WTC11 (cell line): ENCODE measurements around the gene EMSY. TPM values are rescaled to one million over a fixed set of nuclear protein-coding genes. Genes with fewer than 3 reads are reported as not detected.

Experiments
- ATAC-seq: fragments of 200-7000 bp; cut with Tn5 transposase; 2 replicates; pipeline ENCODE4 v1.10.0; 2021; ENCODE audit warnings: mild to moderate bottlenecking, moderate library complexity
- CTCF ChIA-PET: fragments of 300-600 bp; sonication (Branson Sonifier 250); formaldehyde crosslinking; loops from one replicate; lab custom pipeline; 2021; ENCODE audit warnings: antibody characterized with exemption; lab: Charles Lee
- POLR2A ChIA-PET: fragments of 350-600 bp; sonication (Branson Sonifier 250); formaldehyde crosslinking; loops from one replicate; lab custom pipeline; 2021; ENCODE audit warnings: antibody characterized with exemption; lab: Charles Lee
- DNase-seq: peaks from one replicate; pipeline ENCODE4 v3.0.0; 2021; ENCODE audit warnings: low spot score
- H3K27ac Mint-ChIP-seq: 2 replicates; pipeline ENCODE4 v1.8.0; 2021; ENCODE audit warnings: mixed read lengths
- H3K27me3 Mint-ChIP-seq: 2 replicates; pipeline ENCODE4 v1.8.0; 2021; ENCODE audit warnings: low read depth, mild to moderate bottlenecking, moderate library complexity, mixed read lengths
- H3K36me3 Mint-ChIP-seq: 2 replicates; pipeline ENCODE4 v1.8.0; 2021; ENCODE audit warnings: mixed read lengths
- H3K4me1 Mint-ChIP-seq: 2 replicates; pipeline ENCODE4 v1.8.0; 2022; ENCODE audit warnings: mixed read lengths
- H3K4me3 Mint-ChIP-seq: 2 replicates; pipeline ENCODE4 v1.8.0; 2021; ENCODE audit warnings: mild to moderate bottlenecking, moderate library complexity, mixed read lengths
- H3K9me3 Mint-ChIP-seq: 2 replicates; pipeline ENCODE4 v1.8.0; 2021; ENCODE audit warnings: mixed read lengths
- CBFB ChIP-seq: sonication (generic); formaldehyde crosslinking; IDR thresholded peaks from 2 replicates; pipeline ENCODE4 v1.8.1; 2022; ENCODE audit warnings: mild to moderate bottlenecking, low read depth, missing genetic modification reagents
- FOXP4 ChIP-seq: sonication (generic); formaldehyde crosslinking; IDR thresholded peaks from 2 replicates; pipeline ENCODE4 v1.8.0; 2022; ENCODE audit warnings: mild to moderate bottlenecking, missing genetic modification reagents
- GABPB1 ChIP-seq: sonication (generic); formaldehyde crosslinking; IDR thresholded peaks from 2 replicates; pipeline ENCODE4 v1.8.1; 2023; ENCODE audit warnings: mild to moderate bottlenecking, missing genetic modification reagents
- MYBL2 ChIP-seq: sonication (generic); formaldehyde crosslinking; IDR thresholded peaks from 2 replicates; pipeline ENCODE4 v1.8.1; 2023; ENCODE audit warnings: mild to moderate bottlenecking, moderate library complexity, missing genetic modification reagents
- NFATC4 ChIP-seq: fragments of 250-450 bp; sonication (Bioruptor Pico); IDR thresholded peaks from 2 replicates; pipeline ENCODE4 v1.9.0; 2021; ENCODE audit warnings: mild to moderate bottlenecking
- NFE2L1 ChIP-seq: sonication (generic); formaldehyde crosslinking; IDR thresholded peaks from 2 replicates; pipeline ENCODE4 v1.8.1; 2023; ENCODE audit warnings: missing genetic modification reagents
- NR1H2 ChIP-seq: sonication (generic); formaldehyde crosslinking; IDR thresholded peaks from 2 replicates; pipeline ENCODE4 v1.9.0; 2021; ENCODE audit warnings: mild to moderate bottlenecking, moderate library complexity, missing genetic modification reagents
- TCF7 ChIP-seq: sonication (generic); formaldehyde crosslinking; IDR thresholded peaks from 2 replicates; pipeline ENCODE4 v1.8.0; 2022; ENCODE audit warnings: mild to moderate bottlenecking, low read depth, missing genetic modification reagents, moderate library complexity
- TP53 ChIP-seq: sonication (generic); formaldehyde crosslinking; IDR thresholded peaks from 2 replicates; pipeline ENCODE4 v1.8.1; 2023; ENCODE audit warnings: mild to moderate bottlenecking, missing genetic modification reagents
- ZNF532 ChIP-seq: fragments of 250-450 bp; sonication (Bioruptor Pico); IDR thresholded peaks from 2 replicates; pipeline ENCODE4 v1.9.0; 2021; ENCODE audit warnings: mild to moderate bottlenecking, borderline replicate concordance
- total RNA-seq: library from RNA; stranded (reverse); gene quantifications from 3 replicates; pipeline ENCODE4 v1.2.3, GENCODE V29; 2021
- TF ChIP-seq, protein P1 (sequence below): sonication (generic); formaldehyde crosslinking; IDR thresholded peaks from 2 replicates; pipeline ENCODE4 v1.8.1; 2023; ENCODE audit warnings: mild to moderate bottlenecking, missing genetic modification reagents, borderline replicate concordance
- TF ChIP-seq, protein P2 (sequence below): sonication (generic); formaldehyde crosslinking; IDR thresholded peaks from 2 replicates; pipeline ENCODE4 v1.8.0; 2023; ENCODE audit warnings: missing genetic modification reagents, mild to moderate bottlenecking, borderline replicate concordance
- TF ChIP-seq, protein P3 (sequence below): sonication (generic); formaldehyde crosslinking; IDR thresholded peaks from 2 replicates; pipeline ENCODE4 v1.8.0; 2023; ENCODE audit warnings: mild to moderate bottlenecking, missing genetic modification reagents

EMSY gene
- total RNA-seq, 1 experiment from 2014 or later, result 31.1 TPM

DNA sequence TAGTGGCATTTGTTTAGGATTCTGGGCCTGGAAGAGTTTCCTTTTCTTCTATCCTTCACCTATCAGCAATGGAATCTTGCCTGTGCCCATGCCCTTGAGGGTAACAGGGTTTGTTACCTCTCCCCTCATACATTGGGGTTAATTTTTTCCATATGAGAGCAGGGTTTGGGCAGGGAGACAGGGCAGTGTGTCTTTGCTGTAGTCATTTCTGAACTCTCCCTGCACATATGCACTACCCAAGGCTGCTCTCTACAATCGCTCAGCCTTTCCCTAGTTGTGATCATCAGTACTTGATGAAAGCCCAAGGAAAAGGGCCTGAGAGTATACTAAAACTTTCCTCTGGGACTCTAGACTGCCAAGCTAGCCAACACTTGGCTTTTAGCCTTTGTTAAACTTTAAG lies 130.1 kb downstream of the EMSY start:
- ATAC-seq (no peak), DNase-seq (no peak)
- POLR2A ChIA-PET, result no interaction called here
- Mint-ChIP-seq H3K27me3 (no peaks in the 10 kb centered on the region), H3K27ac (no peak overlapping the region), H3K36me3 (no peaks in the 10 kb centered on the region), H3K9me3 (peaks cover 7% of the 10 kb centered on the region; the same call in 1 of the 2 replicates), H3K4me1 (peaks cover 17% of the 10 kb centered on the region)
- TF ChIP-seq GABPB1 (CRISPR knock-in tag) (no peak), NR1H2 (CRISPR knock-in tag) (no peak), MYBL2 (CRISPR knock-in tag) (no peak), TP53 (CRISPR knock-in tag) (no peak), CBFB (no peak), ZNF532 (CRISPR knock-in tag) (no peak)
- TF ChIP-seq, protein P1, sequence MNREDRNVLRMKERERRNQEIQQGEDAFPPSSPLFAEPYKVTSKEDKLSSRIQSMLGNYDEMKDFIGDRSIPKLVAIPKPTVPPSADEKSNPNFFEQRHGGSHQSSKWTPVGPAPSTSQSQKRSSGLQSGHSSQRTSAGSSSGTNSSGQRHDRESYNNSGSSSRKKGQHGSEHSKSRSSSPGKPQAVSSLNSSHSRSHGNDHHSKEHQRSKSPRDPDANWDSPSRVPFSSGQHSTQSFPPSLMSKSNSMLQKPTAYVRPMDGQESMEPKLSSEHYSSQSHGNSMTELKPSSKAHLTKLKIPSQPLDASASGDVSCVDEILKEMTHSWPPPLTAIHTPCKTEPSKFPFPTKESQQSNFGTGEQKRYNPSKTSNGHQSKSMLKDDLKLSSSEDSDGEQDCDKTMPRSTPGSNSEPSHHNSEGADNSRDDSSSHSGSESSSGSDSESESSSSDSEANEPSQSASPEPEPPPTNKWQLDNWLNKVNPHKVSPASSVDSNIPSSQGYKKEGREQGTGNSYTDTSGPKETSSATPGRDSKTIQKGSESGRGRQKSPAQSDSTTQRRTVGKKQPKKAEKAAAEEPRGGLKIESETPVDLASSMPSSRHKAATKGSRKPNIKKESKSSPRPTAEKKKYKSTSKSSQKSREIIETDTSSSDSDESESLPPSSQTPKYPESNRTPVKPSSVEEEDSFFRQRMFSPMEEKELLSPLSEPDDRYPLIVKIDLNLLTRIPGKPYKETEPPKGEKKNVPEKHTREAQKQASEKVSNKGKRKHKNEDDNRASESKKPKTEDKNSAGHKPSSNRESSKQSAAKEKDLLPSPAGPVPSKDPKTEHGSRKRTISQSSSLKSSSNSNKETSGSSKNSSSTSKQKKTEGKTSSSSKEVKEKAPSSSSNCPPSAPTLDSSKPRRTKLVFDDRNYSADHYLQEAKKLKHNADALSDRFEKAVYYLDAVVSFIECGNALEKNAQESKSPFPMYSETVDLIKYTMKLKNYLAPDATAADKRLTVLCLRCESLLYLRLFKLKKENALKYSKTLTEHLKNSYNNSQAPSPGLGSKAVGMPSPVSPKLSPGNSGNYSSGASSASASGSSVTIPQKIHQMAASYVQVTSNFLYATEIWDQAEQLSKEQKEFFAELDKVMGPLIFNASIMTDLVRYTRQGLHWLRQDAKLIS (CRISPR knock-in tag), result no peak
- TF ChIP-seq, protein P2, sequence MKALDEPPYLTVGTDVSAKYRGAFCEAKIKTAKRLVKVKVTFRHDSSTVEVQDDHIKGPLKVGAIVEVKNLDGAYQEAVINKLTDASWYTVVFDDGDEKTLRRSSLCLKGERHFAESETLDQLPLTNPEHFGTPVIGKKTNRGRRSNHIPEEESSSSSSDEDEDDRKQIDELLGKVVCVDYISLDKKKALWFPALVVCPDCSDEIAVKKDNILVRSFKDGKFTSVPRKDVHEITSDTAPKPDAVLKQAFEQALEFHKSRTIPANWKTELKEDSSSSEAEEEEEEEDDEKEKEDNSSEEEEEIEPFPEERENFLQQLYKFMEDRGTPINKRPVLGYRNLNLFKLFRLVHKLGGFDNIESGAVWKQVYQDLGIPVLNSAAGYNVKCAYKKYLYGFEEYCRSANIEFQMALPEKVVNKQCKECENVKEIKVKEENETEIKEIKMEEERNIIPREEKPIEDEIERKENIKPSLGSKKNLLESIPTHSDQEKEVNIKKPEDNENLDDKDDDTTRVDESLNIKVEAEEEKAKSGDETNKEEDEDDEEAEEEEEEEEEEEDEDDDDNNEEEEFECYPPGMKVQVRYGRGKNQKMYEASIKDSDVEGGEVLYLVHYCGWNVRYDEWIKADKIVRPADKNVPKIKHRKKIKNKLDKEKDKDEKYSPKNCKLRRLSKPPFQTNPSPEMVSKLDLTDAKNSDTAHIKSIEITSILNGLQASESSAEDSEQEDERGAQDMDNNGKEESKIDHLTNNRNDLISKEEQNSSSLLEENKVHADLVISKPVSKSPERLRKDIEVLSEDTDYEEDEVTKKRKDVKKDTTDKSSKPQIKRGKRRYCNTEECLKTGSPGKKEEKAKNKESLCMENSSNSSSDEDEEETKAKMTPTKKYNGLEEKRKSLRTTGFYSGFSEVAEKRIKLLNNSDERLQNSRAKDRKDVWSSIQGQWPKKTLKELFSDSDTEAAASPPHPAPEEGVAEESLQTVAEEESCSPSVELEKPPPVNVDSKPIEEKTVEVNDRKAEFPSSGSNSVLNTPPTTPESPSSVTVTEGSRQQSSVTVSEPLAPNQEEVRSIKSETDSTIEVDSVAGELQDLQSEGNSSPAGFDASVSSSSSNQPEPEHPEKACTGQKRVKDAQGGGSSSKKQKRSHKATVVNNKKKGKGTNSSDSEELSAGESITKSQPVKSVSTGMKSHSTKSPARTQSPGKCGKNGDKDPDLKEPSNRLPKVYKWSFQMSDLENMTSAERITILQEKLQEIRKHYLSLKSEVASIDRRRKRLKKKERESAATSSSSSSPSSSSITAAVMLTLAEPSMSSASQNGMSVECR (CRISPR knock-in tag), result no peak
- TF ChIP-seq, all 79 proteins: peak for 0
- CTCF ChIA-PET, result interaction anchor here (0.6 to 0.9 kb wide), 3 partner anchors 24 to 367 kb away, joined by 3 read pairs; no protein-coding TSS in a partner anchor
- no peak overlapping the region for H3K4me3 Mint-ChIP-seq

DNA sequence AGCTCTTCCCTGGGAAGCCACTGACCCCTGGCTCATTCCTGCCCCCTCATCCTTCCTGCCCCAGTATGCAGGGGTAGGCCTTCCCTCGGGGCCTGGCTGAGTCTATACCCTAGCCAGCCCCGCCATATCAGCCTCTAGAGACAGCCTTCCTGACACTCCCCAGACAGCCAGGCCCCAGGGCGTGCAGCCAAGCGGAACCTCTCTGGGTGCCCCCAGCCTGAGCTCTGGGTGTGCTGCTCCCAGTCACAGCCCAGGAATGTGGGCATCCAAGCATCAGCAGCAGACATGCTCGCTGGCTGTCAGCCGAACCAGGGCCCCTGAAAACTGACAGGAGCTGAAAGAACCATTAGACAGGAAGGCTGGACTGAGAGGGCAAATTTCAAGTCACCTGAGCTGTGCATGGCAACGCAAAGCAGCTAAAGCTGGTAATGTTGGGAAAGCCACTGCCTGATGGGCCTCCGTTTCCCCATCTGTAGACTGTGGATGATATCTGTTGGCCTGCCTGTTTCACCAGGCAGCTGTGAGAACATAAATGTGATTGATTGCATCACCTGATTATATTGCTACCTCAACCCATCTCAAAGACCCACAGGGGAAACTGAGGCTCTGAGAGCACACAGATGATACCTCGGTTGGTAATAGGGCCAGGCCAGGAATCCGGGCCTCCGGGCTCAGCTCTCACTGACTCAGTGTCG lies 132.6 kb downstream of the EMSY start:
- Mint-ChIP-seq H3K27me3 (no peaks in the 10 kb centered on the region), H3K9me3 (peaks cover 3% of the 10 kb centered on the region; the same call in 1 of the 2 replicates), H3K4me1 (peaks cover 22% of the 10 kb centered on the region), H3K27ac (no peak overlapping the region), H3K36me3 (peaks cover 4% of the 10 kb centered on the region), H3K4me3 (no peak overlapping the region)
- ATAC-seq (no peak; the same call in 1 of the 2 replicates), DNase-seq (no peak)
- POLR2A ChIA-PET, result no interaction called here
- CTCF ChIA-PET, result interaction anchor here (1.0 to 4.5 kb wide), 8 partner anchors 12 to 144 kb away, joined by 3 to 23 read pairs (median 4); no protein-coding TSS in a partner anchor
- no peak for TF ChIP-seq TCF7 (CRISPR knock-in tag)
- TF ChIP-seq, protein P3, sequence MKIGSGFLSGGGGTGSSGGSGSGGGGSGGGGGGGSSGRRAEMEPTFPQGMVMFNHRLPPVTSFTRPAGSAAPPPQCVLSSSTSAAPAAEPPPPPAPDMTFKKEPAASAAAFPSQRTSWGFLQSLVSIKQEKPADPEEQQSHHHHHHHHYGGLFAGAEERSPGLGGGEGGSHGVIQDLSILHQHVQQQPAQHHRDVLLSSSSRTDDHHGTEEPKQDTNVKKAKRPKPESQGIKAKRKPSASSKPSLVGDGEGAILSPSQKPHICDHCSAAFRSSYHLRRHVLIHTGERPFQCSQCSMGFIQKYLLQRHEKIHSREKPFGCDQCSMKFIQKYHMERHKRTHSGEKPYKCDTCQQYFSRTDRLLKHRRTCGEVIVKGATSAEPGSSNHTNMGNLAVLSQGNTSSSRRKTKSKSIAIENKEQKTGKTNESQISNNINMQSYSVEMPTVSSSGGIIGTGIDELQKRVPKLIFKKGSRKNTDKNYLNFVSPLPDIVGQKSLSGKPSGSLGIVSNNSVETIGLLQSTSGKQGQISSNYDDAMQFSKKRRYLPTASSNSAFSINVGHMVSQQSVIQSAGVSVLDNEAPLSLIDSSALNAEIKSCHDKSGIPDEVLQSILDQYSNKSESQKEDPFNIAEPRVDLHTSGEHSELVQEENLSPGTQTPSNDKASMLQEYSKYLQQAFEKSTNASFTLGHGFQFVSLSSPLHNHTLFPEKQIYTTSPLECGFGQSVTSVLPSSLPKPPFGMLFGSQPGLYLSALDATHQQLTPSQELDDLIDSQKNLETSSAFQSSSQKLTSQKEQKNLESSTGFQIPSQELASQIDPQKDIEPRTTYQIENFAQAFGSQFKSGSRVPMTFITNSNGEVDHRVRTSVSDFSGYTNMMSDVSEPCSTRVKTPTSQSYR (CRISPR knock-in tag), result no peak
- no peak for TF ChIP-seq NFATC4 (CRISPR knock-in tag)
- no peak for TF ChIP-seq FOXP4
- no peak for TF ChIP-seq NFE2L1 (CRISPR knock-in tag)
